Measurements from ENCODE around the gene ZC3H12C.

Gene ZC3H12C

GRCh38 chr11:110077346-110077745, 15.8 kb upstream of the ZC3H12C start:
- DNase-seq (ENCODE audit: low spot score): no peak

DNA sequence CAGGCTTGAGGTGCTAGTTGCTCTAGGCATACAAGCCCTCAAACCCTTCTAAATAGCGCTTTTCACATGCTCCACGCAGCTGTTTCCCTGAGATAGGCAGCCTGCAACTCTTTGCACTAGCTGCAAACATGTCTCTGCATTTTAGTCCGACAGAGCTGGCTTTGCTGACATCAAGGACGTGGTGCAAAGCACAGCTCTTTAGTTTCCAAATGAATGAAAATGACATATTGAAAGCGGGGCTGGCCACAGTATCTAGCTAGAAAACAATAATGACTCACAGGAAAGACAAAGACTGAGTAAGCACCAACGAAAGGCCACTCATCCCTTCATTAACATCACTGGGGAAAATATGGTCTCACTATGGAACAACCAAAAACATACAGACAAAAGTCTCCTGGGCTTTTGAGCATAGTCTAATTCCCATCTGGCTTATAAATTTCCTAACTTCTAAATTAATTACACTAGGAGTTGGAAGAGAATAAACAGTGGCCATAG, 15.3 kb upstream of the ZC3H12C start:
- DNase-seq (ENCODE audit: low spot score): no peak

DNA sequence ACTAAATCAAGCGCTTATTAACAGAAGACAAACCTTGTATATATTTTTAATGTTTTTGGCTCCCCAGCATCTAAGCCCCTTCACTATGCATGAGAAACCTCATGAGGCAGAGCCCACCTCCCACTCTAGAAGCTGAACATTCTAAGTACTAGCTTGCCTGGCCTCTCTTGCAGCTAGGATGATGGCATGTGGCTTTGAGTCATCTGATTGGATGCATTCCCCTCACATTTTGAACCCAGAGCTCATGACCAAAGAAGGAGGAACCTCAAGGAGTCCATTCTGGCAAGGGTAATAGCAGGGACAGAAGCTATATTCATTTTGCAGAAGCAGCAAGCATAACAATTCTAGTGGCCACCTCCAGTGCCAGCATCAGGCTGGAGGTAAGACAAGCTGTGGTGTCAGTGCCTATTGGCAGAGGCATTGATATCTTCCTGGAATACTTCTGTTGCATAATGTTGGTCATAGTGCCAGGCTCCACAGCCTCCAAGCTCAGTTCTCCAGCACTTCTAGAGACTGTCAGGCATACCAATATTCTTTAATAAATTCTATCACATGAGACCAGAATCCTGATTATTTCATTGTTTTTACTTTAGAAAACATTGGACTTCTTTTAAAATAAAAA, 14.2 kb upstream of the ZC3H12C start:
- no peak for DNase-seq (ENCODE audit: low spot score)

DNA sequence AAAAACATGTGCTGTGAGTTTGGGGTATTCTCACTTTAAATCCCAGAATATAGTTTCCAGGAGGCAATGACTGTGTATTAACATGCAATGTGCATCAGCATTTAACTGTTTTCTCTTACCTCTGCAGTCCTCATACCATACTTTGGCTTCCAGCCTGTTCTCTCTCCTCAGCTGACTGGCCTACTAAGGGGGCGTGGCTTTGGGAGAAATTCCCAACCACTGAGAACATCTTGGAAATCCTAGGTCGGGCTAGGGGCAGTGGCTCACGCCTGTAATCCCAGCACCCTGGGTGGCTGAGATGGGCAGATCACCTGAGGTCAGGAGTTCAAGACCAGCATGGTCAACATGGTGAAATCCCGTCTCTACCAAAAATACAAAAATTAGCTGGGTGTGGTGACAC, 13.5 kb upstream of the ZC3H12C start:
- DNase-seq (ENCODE audit: low spot score): no peak

GRCh38 chr11:110081462-110082376, 11.5 kb upstream of the ZC3H12C start:
- no peak for DNase-seq (ENCODE audit: low spot score)

DNA sequence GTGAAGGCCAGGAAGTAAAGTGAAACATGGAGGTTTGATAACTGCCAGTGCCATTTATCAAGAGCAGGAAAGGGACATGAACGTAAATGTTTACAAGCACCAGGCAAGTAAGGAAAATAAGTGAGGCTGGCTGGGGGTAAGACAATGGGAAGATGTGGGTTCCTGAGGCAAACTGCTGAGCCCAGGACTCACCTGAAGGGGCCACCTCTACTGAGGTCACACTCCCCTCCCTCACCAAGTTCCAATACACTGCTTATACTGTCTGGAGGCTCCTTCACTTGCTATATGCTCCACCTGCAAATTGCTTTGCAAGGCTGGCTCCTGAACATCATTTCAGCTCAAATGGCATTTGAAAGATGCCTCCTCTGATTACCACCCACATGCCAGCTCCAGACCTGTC, 10.3 kb upstream of the ZC3H12C start:
- DNase-seq (ENCODE audit: low spot score): no peak

DNA sequence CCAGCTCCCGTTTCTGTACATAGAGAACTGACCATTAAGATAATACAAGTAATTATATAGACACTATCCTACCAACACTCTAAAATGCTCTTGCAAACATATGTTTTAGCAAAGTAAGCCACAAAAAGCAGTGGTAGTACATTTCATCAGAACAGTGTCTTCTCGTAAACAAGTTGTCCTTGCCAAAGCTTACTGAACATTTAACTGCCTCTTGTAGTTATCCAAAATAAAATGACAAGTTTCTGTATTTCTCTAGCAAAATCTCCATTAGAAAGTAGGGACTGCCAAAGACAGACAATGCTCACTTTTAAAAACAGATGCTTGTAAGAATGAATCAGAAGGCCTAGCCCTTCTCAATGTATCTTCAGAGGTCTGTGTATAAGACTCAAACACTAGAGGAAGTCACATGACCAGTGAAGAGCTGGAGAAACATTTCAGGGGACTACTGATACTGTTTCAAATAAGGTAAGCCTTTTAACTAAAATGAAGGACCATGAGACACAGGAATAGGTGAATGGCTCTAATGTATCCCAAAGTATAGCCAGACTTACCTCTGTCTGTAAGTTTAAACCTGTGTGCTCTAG, 7.8 kb upstream of the ZC3H12C start:
- DNase-seq (ENCODE audit: low spot score): no peak

DNA sequence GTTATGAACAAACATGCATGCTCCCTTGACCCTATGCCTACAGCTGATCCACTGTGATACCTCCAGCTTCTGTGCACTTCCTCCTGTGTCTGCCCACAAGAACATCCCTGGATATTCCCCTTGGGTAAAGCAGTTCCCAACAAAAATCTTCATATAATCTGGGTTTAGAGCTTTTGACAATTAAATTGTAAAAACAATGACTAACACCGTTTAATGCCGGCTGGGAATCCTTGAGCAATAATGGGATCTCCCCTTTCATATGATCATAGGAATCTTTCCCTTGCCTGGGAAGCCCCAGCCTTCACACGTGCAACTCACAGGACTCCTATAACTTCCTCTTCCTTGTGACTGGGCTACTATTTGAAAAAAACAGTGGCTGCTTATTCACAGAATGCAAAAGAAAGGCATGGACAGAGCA, 6.3 kb upstream of the ZC3H12C start:
- DNase-seq (ENCODE audit: low spot score): no peak

- DNase-seq (ENCODE audit: low spot score): no peak
Measured at GRCh38 chr11:110087812-110088534, 5.2 kb upstream of the ZC3H12C start.

DNA sequence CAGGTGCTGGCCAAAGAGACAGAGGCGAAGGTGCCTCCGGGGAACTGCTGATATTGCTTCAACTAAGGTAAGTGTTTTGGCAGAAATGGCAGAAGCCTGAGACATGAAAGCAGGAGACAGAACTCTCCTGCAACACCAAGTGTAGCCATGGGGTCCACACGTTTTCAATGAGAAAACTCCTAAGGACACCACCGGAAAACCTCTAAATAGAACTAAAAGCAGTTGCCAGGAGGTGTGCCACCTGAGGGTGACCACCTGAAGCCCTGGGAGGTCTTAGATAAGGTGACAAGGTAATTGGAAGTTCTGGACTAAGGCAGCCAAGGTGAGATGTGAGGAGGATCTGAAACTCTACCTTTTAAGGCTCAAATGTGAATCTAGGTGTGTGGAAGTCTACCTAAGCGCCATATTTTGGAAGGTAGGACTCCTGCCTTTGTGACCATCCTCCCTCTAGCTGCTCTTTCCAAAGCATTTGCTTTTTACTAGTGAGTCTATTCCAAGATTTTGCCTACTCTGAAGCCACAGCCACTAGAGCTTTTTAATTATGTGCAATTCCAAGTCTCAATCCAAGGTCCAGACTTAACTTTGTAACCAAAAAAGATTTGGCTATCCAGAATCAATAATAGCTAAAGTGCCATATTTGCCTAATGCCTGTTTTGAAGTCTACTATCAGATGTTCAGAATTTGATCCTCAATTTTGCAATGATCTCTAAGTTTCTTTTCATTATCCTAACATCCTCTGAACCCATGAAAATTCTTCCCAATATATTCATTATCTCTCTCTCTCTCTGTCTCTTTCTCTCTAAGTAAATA, 4.5 kb upstream of the ZC3H12C start:
- DNase-seq (ENCODE audit: low spot score): no peak

GRCh38 chr11:110089617-110090282, 3.4 kb upstream of the ZC3H12C start:
- no peak for DNase-seq (ENCODE audit: low spot score)

- DNase-seq (ENCODE audit: low spot score): no peak
Measured at GRCh38 chr11:110090466-110091026, 2.6 kb upstream of the ZC3H12C start.

DNA sequence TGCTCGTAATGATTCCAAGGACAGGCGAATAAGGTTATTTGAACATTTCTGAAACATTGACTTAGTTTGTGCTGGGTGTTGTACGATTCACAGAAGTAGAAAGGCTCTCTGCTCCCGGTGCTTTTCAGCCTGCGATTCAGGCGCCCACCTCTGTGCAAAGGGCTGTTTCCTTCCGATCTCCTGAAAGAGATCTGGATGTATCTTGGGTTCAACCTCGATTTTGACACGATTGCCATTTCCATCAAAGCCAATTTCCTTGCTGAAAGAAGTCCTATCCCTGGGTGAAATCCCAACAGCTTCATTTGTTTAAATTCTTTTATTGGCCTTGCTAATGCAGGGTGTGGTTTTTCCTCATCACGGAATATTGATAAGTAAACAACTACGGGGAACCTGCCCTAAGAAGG, 1.1 kb upstream of the ZC3H12C start:
- DNase-seq (ENCODE audit: low spot score): no peak

DNA sequence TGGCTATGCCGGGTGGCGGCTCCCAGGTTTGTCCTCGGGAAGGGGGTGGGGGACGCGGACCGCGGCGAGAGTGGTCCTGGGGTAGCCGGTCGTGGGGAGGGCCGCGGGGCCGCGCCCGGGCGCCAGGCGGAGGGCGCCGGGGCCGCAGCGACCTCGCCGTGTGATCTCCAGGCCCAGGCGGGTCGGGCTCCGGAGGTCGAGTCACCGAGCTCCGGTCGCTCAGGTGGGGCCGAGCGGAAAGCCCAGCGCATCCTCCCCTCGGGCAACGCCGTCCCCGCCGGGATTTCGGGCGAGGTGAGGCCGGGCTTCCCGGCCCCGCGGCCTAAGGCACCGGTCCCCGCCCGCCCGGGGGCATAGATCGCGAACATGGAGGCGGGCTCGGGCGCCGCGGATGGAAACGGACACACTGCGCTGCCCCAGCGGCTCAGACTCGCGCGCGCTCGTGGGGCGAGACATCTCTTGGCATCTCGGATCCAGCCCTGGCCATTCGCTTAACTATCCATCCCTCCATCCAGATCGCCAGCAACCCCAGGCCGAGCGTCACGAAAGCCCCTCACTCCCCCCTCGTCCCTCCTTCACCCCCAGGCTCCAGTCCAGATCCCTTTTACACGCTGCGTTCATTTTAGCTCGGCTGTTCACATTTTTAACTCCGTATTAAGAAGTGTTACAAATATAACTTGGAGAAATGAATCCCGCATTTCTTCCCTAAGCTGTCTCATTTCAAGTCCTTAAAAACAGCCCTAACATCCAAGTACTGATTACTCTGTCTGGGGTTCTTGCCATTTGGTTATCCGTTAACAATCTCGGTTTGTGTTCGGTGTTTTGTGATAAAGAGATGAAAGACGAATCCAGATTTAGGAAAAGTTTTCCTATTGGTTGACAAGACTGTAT, 460 bp downstream of the ZC3H12C start:
- no peak for DNase-seq (ENCODE audit: low spot score)

DNA sequence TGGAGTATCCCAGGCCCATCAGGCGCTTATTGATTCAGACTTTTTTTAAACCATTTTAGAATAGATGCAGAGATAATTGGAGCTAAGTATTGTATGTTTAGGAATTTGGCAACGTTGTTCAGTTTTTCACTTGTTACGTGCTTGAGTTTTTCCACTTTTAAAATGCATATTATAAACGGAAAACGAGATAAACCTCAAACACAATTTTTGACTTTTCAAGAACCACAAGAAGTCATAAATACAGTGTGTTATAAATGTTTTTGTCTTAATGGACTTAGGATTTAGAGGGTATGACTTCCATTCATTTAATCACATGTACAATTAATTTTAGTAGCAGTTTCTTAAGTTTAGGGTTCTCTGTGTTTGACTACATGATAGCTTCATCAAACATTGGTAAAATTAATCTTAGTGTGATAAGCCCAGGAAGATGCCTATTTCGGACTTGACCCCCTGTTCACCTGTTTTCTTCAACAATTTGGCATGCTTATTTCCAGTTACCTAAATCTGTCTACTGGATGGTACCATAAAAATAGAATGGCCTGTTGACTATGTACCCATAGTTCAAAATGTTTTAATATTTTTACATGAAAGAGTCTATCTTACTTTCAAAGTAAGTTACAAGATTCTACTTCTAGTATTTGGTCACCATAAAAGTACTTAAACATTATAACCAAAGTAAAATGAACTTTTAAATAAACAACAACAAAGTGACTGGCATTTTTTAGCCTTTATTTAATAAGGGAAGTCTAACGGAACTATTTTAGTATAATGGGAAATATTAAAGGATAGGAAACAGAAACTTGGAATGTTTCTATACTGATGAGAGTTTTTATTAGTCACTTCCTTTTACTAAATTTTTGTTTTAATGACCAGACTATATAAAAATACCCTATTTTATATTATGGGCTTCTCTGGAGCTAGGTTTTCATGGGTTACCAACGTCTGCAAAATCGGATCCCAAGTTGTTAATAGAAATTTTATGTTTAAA, 1.4 kb downstream of the ZC3H12C start:
- no peak for DNase-seq (ENCODE audit: low spot score)

- no peak for DNase-seq (ENCODE audit: low spot score)
Measured at GRCh38 chr11:110095554-110095953, 2.4 kb downstream of the ZC3H12C start.

DNA sequence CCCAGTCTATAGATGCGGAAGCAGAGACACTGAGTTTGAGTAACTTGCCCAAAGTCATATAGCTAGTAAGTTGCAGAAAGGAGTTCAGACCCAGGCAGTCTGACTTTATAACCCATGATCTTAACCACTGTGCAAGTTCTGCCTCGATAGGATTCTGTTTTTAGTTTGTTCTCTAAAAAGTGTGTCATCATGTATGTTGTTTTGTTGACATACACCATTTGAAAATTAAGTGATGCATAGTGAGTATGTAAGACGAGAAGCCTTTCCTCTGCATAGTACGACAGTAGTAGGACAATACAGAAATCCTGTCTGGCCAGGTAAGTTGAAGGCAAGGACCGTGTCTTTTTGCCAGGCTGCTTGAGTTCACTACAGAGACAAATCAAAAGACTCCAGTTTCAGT, 3.3 kb downstream of the ZC3H12C start:
- no peak for DNase-seq (ENCODE audit: low spot score)

DNA sequence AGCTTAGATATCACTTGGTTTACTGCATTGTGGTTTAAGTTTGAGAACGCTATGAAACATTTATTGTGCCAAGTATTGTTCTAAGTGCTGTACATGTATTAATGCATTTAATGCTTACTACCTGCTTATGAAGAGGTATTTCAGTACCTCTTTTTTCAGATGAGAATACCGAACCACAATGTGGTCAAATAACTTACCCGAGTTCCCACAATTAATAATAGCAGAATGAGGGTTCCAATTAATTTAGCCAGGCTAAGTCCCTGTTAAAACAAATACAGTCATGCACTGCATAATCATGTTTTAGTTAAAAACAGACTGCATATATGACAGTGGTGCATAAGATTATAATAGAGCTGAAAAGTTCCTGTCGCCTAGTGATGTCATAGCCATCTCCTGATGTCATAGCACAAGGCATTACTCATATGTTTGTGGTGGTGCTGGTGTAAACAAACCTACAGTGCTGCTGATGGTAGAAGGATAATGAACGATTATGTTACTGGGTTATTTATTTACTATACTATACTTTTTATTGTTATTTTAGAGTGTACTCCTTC, 4.3 kb downstream of the ZC3H12C start:
- DNase-seq (ENCODE audit: low spot score): no peak
